H9 (cell line): ENCODE results near the gene ZNF480. TPM values are rescaled to one million over a fixed set of nuclear protein-coding genes. Genes with fewer than 3 reads are reported as not detected.
A peak's percentile ranks its signal among the peaks of the same experiment; 100 is the strongest.

Source experiments
- DNase-seq: peaks from one replicate; pipeline ENCODE4 v3.0.0-alpha.2; 2017
- H2AFZ ChIP-seq: one replicate; pipeline ENCODE4 v1.6.1; 2013; ENCODE audit warnings: mild to moderate bottlenecking, low read length, control low read depth, moderate library complexity
- H2AK5ac ChIP-seq: 2 replicates; pipeline ENCODE4 v1.6.1; 2013; ENCODE audit warnings: low read length, control low read depth, mixed read lengths; ENCODE audit not compliant: insufficient read length
- H2BK120ac ChIP-seq: one replicate; pipeline ENCODE4 v1.6.1; 2013; ENCODE audit warnings: low read depth, mild to moderate bottlenecking, low read length, control low read depth, inconsistent platforms; ENCODE audit not compliant: poor library complexity, severe bottlenecking
- H2BK12ac ChIP-seq: 2 replicates; pipeline ENCODE4 v1.6.1; 2013; ENCODE audit warnings: low read length, control low read depth, mixed read lengths, low read depth; ENCODE audit not compliant: insufficient read length
- H2BK15ac ChIP-seq: 2 replicates; pipeline ENCODE4 v1.6.1; 2013; ENCODE audit warnings: low read depth, low read length, control low read depth
- H2BK20ac ChIP-seq: one replicate; pipeline ENCODE4 v1.6.1; 2013; ENCODE audit warnings: low read depth, mild to moderate bottlenecking, low read length, control low read depth, inconsistent platforms; ENCODE audit not compliant: poor library complexity, severe bottlenecking
- H2BK5ac ChIP-seq: 2 replicates; pipeline ENCODE4 v1.6.1; 2013; ENCODE audit warnings: low read length, control low read depth, mixed read lengths; ENCODE audit not compliant: insufficient read length
- H3K14ac ChIP-seq: 2 replicates; pipeline ENCODE4 v1.6.1; 2013; ENCODE audit warnings: low read length, control low read depth; ENCODE audit not compliant: insufficient read depth
- H3K18ac ChIP-seq: 2 replicates; pipeline ENCODE4 v1.6.1; 2013; ENCODE audit warnings: low read depth, mild to moderate bottlenecking, mixed read lengths, low read length, control low read depth; ENCODE audit not compliant: insufficient read length
- H3K23ac ChIP-seq: 2 replicates; pipeline ENCODE4 v1.6.1; 2013; ENCODE audit warnings: low read length, control low read depth, mixed read lengths, low read depth; ENCODE audit not compliant: insufficient read length
- H3K23me2 ChIP-seq: 2 replicates; pipeline ENCODE4 v1.6.1; 2013; ENCODE audit warnings: low read depth, mild to moderate bottlenecking, mixed read lengths, low read length, control low read depth; ENCODE audit not compliant: insufficient read length, poor library complexity, severe bottlenecking
- H3K27ac ChIP-seq: 2 replicates; pipeline ENCODE4 v1.5.1; 2013; ENCODE audit warnings: low read length, control low read depth, mixed read lengths, low read depth; ENCODE audit not compliant: insufficient read length
- H3K27me3 ChIP-seq: 2 replicates; pipeline ENCODE4 v1.6.1; 2013; ENCODE audit warnings: low read length, control low read depth, inconsistent platforms; ENCODE audit not compliant: insufficient read depth
- H3K4ac ChIP-seq: 2 replicates; pipeline ENCODE4 v1.6.1; 2013; ENCODE audit warnings: low read depth, mild to moderate bottlenecking, control low read depth, inconsistent platforms, low read length, moderate library complexity
- H3K4me1 ChIP-seq: 2 replicates; pipeline ENCODE4 v1.6.1; 2013; ENCODE audit warnings: low read length, control low read depth, inconsistent platforms; ENCODE audit not compliant: insufficient read depth
- H3K4me2 ChIP-seq: 2 replicates; pipeline ENCODE4 v1.6.1; 2013; ENCODE audit warnings: low read length, control low read depth, mixed read lengths; ENCODE audit not compliant: insufficient read length, insufficient read depth
- H3K56ac ChIP-seq: 2 replicates; pipeline ENCODE4 v1.6.1; 2013; ENCODE audit warnings: low read depth, mild to moderate bottlenecking, mixed read lengths, low read length, control low read depth; ENCODE audit not compliant: insufficient read length
- H3K79me1 ChIP-seq: 2 replicates; pipeline ENCODE4 v1.6.1; 2013; ENCODE audit warnings: low read depth, mild to moderate bottlenecking, moderate library complexity, low read length, control low read depth, inconsistent platforms; ENCODE audit not compliant: insufficient read depth, poor library complexity, severe bottlenecking
- H3K79me2 ChIP-seq: 2 replicates; pipeline ENCODE4 v1.6.1; 2013; ENCODE audit warnings: low read length, control low read depth, inconsistent platforms; ENCODE audit not compliant: insufficient read depth
- H3K9ac ChIP-seq: 2 replicates; pipeline ENCODE4 v1.6.1; 2013; ENCODE audit warnings: low read length, control low read depth, mixed read lengths; ENCODE audit not compliant: insufficient read length; ENCODE audit errors: extremely low read depth
- H3K9me3 ChIP-seq: one replicate; pipeline ENCODE4 v1.6.1; 2013; ENCODE audit warnings: low read depth, low read length, inconsistent platforms; ENCODE audit not compliant: control insufficient read depth
- H3T11ph ChIP-seq: one replicate; pipeline ENCODE4 v1.6.1; 2013; ENCODE audit warnings: mild to moderate bottlenecking, low read length, control low read depth, inconsistent platforms
- H4K20me1 ChIP-seq: one replicate; pipeline ENCODE4 v1.6.1; 2013; ENCODE audit not compliant: control insufficient read depth, insufficient read length, insufficient read depth
- H4K5ac ChIP-seq: 2 replicates; pipeline ENCODE4 v1.6.1; 2013; ENCODE audit warnings: low read depth, mild to moderate bottlenecking, mixed read lengths, low read length, control low read depth; ENCODE audit not compliant: insufficient read length
- H4K8ac ChIP-seq: replicated peaks from 2 replicates; pipeline ENCODE4 v1.6.1; 2013; ENCODE audit warnings: low read length, control low read depth, mixed read lengths, low read depth; ENCODE audit not compliant: insufficient read length
- H4K91ac ChIP-seq: 2 replicates; pipeline ENCODE4 v1.6.1; 2013; ENCODE audit warnings: low read depth, mild to moderate bottlenecking, moderate library complexity, mixed read lengths, low read length, control low read depth; ENCODE audit not compliant: insufficient read length
- H3K27ac Mint-ChIP-seq, 3 experiments: 2 replicates in 2 of 3; 3 replicates in 1 of 3; pipeline ENCODE4 v1.8.0; 2020 to 2021; ENCODE audit warnings: mixed read lengths in 3 of 3, mild to moderate bottlenecking in 1 of 3, moderate library complexity in 1 of 3
- H3K27me3 Mint-ChIP-seq: 2 replicates; pipeline ENCODE4 v1.8.0; 2021; ENCODE audit warnings: low read depth, mild to moderate bottlenecking, moderate library complexity, mixed read lengths
- H3K36me3 Mint-ChIP-seq, 3 experiments: 2 replicates in 2 of 3; 3 replicates in 1 of 3; pipeline ENCODE4 v1.8.0; 2020 to 2021; ENCODE audit warnings: low read depth in 3 of 3, mixed read lengths in 3 of 3; ENCODE audit not compliant: insufficient read depth in 1 of 3
- H3K4me1 Mint-ChIP-seq, 2 experiments: 2 replicates each; pipeline ENCODE4 v1.8.0; 2020; ENCODE audit warnings: mixed read lengths in 2 of 2
- H3K4me3 Mint-ChIP-seq, 2 experiments: 2 replicates in 1 of 2; 3 replicates in 1 of 2; pipeline ENCODE4 v1.8.0; 2020 to 2021; ENCODE audit warnings: mild to moderate bottlenecking in 2 of 2, mixed read lengths in 2 of 2, moderate library complexity in 1 of 2
- H3K9me3 Mint-ChIP-seq, 2 experiments: 2 replicates in 1 of 2; 3 replicates in 1 of 2; pipeline ENCODE4 v1.8.0; 2020; ENCODE audit warnings: mild to moderate bottlenecking in 2 of 2, mixed read lengths in 2 of 2, moderate library complexity in 1 of 2
- WGBS: extraction: QIAGEN DNeasy Blood & Tissue Kit; methylation state at CpG from one replicate; pipeline ENCODE4 v1.1.7; 2013; ENCODE audit warnings: missing lambda C conversion rate, low lambda C conversion rate, mixed read lengths; ENCODE audit not compliant: insufficient read length; ENCODE audit errors: extremely low coverage; 5-methylcytosine and 5-hydroxymethylcytosine counted together
- total RNA-seq: library from RNA; stranded (reverse); gene quantifications from 2 replicates; pipeline ENCODE4 v1.2.1, GENCODE V29; 2021
- TF ChIP-seq, protein P1 (sequence below): fragments of 200-600 bp; sonication (generic); conservative IDR thresholded peaks from 3 replicates; pipeline ENCODE4 v1.8.0; 2021; ENCODE audit warnings: antibody characterized with exemption, mild to moderate bottlenecking

ZNF480 gene
- total RNA-seq, 1 experiment from 2014 or later = 42.5 TPM

- H4K91ac ChIP-seq = no peak overlapping the region
- H4K5ac ChIP-seq = no peak overlapping the region
- TF ChIP-seq, protein P1, sequence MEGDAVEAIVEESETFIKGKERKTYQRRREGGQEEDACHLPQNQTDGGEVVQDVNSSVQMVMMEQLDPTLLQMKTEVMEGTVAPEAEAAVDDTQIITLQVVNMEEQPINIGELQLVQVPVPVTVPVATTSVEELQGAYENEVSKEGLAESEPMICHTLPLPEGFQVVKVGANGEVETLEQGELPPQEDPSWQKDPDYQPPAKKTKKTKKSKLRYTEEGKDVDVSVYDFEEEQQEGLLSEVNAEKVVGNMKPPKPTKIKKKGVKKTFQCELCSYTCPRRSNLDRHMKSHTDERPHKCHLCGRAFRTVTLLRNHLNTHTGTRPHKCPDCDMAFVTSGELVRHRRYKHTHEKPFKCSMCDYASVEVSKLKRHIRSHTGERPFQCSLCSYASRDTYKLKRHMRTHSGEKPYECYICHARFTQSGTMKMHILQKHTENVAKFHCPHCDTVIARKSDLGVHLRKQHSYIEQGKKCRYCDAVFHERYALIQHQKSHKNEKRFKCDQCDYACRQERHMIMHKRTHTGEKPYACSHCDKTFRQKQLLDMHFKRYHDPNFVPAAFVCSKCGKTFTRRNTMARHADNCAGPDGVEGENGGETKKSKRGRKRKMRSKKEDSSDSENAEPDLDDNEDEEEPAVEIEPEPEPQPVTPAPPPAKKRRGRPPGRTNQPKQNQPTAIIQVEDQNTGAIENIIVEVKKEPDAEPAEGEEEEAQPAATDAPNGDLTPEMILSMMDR = 0 out of 3 replicates have a peak, but pooled peaks have one; percentile 3
- peak overlapping the region; percentile 73 for H3K9ac ChIP-seq
- H2BK120ac ChIP-seq = no peak overlapping the region
- no peak overlapping the region for H3K18ac ChIP-seq
- peaks cover 11% of the 10 kb centered on the region for H3K23me2 ChIP-seq
- Mint-ChIP-seq H3K4me1 (peaks cover 9 to 13% of the 10 kb centered on the region in 2 experiments), H3K9me3 (peaks cover under 1 to 40% of the 10 kb centered on the region in 2 experiments; a peak in 4 of 5 replicates), H3K27me3 (no peaks in the 10 kb centered on the region; the same call in 1 of the 2 replicates), H3K36me3 (peaks cover 53 to 56% (median 53%) of the 10 kb centered on the region in 3 experiments), H3K27ac (peak overlapping the region in 2 of 3 experiments; percentile 89 to 97; a peak in 4 of 7 replicates), H3K4me3 (peak overlapping the region; percentile 90 to 91)
- no peak overlapping the region for H2BK12ac ChIP-seq
- H3K79me1 ChIP-seq = peaks cover 3% of the 10 kb centered on the region
- no peaks in the 10 kb centered on the region; the same call in 1 of the 2 replicates for H3K4me1 ChIP-seq
- no peak overlapping the region for H3K14ac ChIP-seq
- H3K79me2 ChIP-seq = no peaks in the 10 kb centered on the region
- H2BK20ac ChIP-seq = no peak overlapping the region
- H2BK15ac ChIP-seq = no peak overlapping the region
- 100% methylated on average over 1 of the region's 18 CpGs for WGBS
- H4K20me1 ChIP-seq = no peaks in the 10 kb centered on the region
- H3K4me2 ChIP-seq = peak overlapping the region; percentile 80
- no peak for DNase-seq
- H3K27ac ChIP-seq = no peak overlapping the region
- H3K9me3 ChIP-seq = peaks cover 23% of the 10 kb centered on the region
- no peak overlapping the region for H2AFZ ChIP-seq
- H2AK5ac ChIP-seq = no peak overlapping the region
- H3T11ph ChIP-seq = no peak overlapping the region
- no peaks in the 10 kb centered on the region for H3K27me3 ChIP-seq
- H4K8ac ChIP-seq = no peak overlapping the region
- H3K23ac ChIP-seq = no peak overlapping the region
- H2BK5ac ChIP-seq = no peak overlapping the region
- no peak overlapping the region for H3K4ac ChIP-seq
- no peak overlapping the region for H3K56ac ChIP-seq
Measured at GRCh38 chr19:52297601-52298364, 814 bp downstream of the ZNF480 start.
